Esophagus squamous epithelium (tissue), 4 donors: ENCODE measurements around the gene OSTF1.

Source experiments
- CTCF ChIP-seq, 6 experiments: fragments of 450-650 bp in 4 of 6; fragments of 200-600 bp in 2 of 6; sonication (generic) in 2 of 6; IDR thresholded peaks; one replicate each; pipeline ENCODE4 v1.5.1; 2016 to 2019; ENCODE audit warnings: antibody characterized with exemption in 6 of 6, mild to moderate bottlenecking in 4 of 6, moderate library complexity in 4 of 6
- POLR2A ChIP-seq, 4 donors: fragments of 450-650 bp; IDR thresholded peaks; one replicate each; pipeline ENCODE4 v1.6.1; 2017; ENCODE audit warnings: antibody characterized with exemption in 4 of 4, mild to moderate bottlenecking in 4 of 4, moderate library complexity in 3 of 4

GRCh38 chr9:75041041-75041440, 47.3 kb upstream of the OSTF1 start:
- TF ChIP-seq POLR2A (IDR thresholded peaks at IDR 0.05) (no peak), CTCF (IDR thresholded peaks at IDR 0.05) (no peak)
